Gastroesophageal sphincter (tissue), 3 donors: ENCODE measurements around the gene KCND3.
A peak's percentile ranks its signal among the peaks of the same experiment; 100 is the strongest.

Experiments used
- CTCF ChIP-seq, 4 experiments: fragments of 200-600 bp in 2 of 4; fragments of 450-650 bp in 2 of 4; sonication (generic) in 1 of 4; IDR thresholded peaks; one replicate each; pipeline ENCODE4 v1.5.1; 2017 to 2019; ENCODE audit warnings: antibody characterized with exemption in 4 of 4, mild to moderate bottlenecking in 2 of 4, moderate library complexity in 2 of 4
- EP300 ChIP-seq: sonication (generic); formaldehyde crosslinking; IDR thresholded peaks from one replicate; pipeline ENCODE4 v1.6.1; 2017; ENCODE audit warnings: antibody characterized with exemption, mild to moderate bottlenecking
- POLR2A ChIP-seq, 2 donors: fragments of 450-650 bp; IDR thresholded peaks; one replicate each; pipeline ENCODE4 v1.6.1; 2017; ENCODE audit warnings: antibody characterized with exemption in 2 of 2, mild to moderate bottlenecking in 2 of 2, moderate library complexity in 1 of 2
- POLR2AphosphoS5 ChIP-seq: sonication (generic); formaldehyde crosslinking; IDR thresholded peaks from one replicate; pipeline ENCODE4 v1.6.1; 2017; ENCODE audit warnings: antibody characterized with exemption

- TF ChIP-seq CTCF (IDR thresholded peaks at IDR 0.05) (peak; percentile 79 to 97 (median 96)), EP300 (no peak), POLR2AphosphoS5 (peak; percentile 70), POLR2A (IDR thresholded peaks at IDR 0.05) (peak; percentile 33 to 51)
Measured at GRCh38 chr1:111755331-111756123, 233.9 kb downstream of the KCND3 start, which contains the start of gene DDX20.
